ENCODE results near the gene SSH2.

DNA sequence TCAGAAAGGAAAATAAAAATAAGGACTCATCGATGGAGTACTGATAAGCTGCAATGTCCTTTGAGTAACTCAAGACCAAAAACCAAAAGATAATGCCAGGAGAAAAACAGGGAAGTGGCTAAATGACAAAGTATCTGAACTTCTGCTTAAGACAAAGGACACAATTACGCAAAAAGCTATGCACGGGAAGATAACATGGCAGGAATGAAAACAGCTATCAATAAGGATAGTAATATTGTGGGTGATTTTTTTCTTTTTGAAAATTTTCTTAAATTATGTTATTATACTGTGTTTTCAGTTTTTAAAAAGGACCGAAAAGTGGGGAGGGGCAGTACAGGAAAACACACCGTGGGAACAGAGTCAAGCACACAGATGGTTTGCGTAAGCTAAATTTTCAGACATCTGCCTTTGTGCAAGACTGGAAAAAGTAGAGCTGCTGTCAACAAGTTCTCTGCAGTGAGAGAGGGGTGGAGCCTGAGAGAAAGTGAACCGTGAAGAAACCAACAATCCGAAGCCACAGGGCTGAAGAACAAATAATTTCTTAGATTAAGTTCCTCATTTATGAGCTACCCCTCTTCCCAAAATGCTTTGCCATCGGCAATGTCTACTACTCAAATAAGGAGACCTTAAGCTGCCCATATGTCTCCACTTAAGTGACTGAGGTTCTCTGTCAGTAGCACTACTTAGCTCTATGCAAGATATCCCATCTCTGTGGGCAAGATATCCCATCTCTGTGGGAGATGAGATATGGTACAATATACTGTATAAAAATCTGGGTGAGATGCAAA lies 207.4 kb downstream of the SSH2 start:
- TF ChIP-seq, protein P1, sequence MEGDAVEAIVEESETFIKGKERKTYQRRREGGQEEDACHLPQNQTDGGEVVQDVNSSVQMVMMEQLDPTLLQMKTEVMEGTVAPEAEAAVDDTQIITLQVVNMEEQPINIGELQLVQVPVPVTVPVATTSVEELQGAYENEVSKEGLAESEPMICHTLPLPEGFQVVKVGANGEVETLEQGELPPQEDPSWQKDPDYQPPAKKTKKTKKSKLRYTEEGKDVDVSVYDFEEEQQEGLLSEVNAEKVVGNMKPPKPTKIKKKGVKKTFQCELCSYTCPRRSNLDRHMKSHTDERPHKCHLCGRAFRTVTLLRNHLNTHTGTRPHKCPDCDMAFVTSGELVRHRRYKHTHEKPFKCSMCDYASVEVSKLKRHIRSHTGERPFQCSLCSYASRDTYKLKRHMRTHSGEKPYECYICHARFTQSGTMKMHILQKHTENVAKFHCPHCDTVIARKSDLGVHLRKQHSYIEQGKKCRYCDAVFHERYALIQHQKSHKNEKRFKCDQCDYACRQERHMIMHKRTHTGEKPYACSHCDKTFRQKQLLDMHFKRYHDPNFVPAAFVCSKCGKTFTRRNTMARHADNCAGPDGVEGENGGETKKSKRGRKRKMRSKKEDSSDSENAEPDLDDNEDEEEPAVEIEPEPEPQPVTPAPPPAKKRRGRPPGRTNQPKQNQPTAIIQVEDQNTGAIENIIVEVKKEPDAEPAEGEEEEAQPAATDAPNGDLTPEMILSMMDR (IDR thresholded peaks at IDR 0.05) = no peak
- no peak for TF ChIP-seq EZH2 (IDR thresholded peaks at IDR 0.05; ENCODE audit: borderline replicate concordance, insufficient read depth, low read depth, low read length, poor library complexity, severe bottlenecking)

Measured in B cell (primary cell).